Kidney (tissue), 14 donors: Measurements from ENCODE around the gene RNF14. TPM values are rescaled to one million over a fixed set of nuclear protein-coding genes. Genes with fewer than 3 reads are reported as not detected.

Experiments
- DNase-seq, 5 donors: peaks; one replicate each; pipeline ENCODE4 v3.0.0-alpha.2; 2013 to 2020
- FAIRE-seq: peaks from 2 replicates; lab custom pipeline; 2012; peaks lifted over from hg19 to GRCh38; lab: Jason Lieb, UNC
- H3K27ac ChIP-seq, 2 donors: one replicate each; pipeline ENCODE4 v1.7.0; 2013; ENCODE audit warnings: low read depth in 2 of 2, low read length in 2 of 2, inconsistent platforms in 1 of 2
- H3K27me3 ChIP-seq: one replicate; pipeline ENCODE4 v1.7.1; 2013; ENCODE audit warnings: low read length, inconsistent platforms; ENCODE audit not compliant: control insufficient read depth, insufficient read depth
- H3K36me3 ChIP-seq, 3 donors: one replicate each; pipeline versions ENCODE4 v1.7.0 to v1.7.1; 2013; ENCODE audit warnings: low read length in 3 of 3, control low read depth in 1 of 3, inconsistent platforms in 1 of 3; ENCODE audit not compliant: insufficient read depth in 3 of 3, control insufficient read depth in 2 of 3
- H3K4me1 ChIP-seq, 3 donors: one replicate each; pipeline versions ENCODE4 v1.7.0 to v1.7.1; 2013; ENCODE audit warnings: low read length in 3 of 3, inconsistent platforms in 1 of 3, low read depth in 1 of 3; ENCODE audit not compliant: control insufficient read depth in 2 of 3, insufficient read depth in 2 of 3
- H3K4me3 ChIP-seq, 3 donors: one replicate each; pipeline versions ENCODE4 v1.7.0 to v1.8.1; 2013; ENCODE audit warnings: low read length in 3 of 3, control low read depth in 1 of 3, inconsistent platforms in 1 of 3
- H3K9ac ChIP-seq, 3 donors: one replicate each; pipeline versions ENCODE4 v1.7.0 to v1.7.1; 2013; ENCODE audit warnings: low read length in 3 of 3, control low read depth in 1 of 3, inconsistent platforms in 1 of 3
- H3K9me3 ChIP-seq, 3 donors: one replicate each; pipeline versions ENCODE4 v1.7.0 to v1.7.1; 2013; ENCODE audit warnings: low read length in 3 of 3, control low read depth in 1 of 3, inconsistent platforms in 1 of 3; ENCODE audit not compliant: control insufficient read depth in 2 of 3, insufficient read depth in 1 of 3
- CTCF ChIP-seq: IDR thresholded peaks from 3 replicates; pipeline ENCODE4 v1.5.1; 2012; ENCODE audit warnings: mild to moderate bottlenecking, moderate library complexity, borderline replicate concordance; ENCODE audit not compliant: insufficient read depth; ENCODE audit errors: extremely low read depth
- intact Hi-C: fragments of 100-400 bp; cut with DNase I; formaldehyde crosslinking; loops from one replicate; pipeline ENCODE4 v1.11.1; 2022
- polyA plus RNA-seq: library from polyadenylated mRNA; stranded (reverse); fragments of 350-450 nt; fragmentation: Illumina TruSeq; extraction: RNeasy Lipid Tissue Mini Kit (QIAGEN cat#74804); gene quantifications from one replicate; pipeline ENCODE4 v1.2.3, GENCODE V29; 2014; ENCODE audit warnings: low read depth, low replicate concordance; ENCODE audit not compliant: insufficient read depth
- total RNA-seq: library from RNA; stranded (reverse); fragmentation: NEBNext Ultra II Directional; extraction: Animal tissue kit (Norgen Biotek cat#: 25700); gene quantifications from one replicate; pipeline ENCODE4 v1.2.1, GENCODE V29; 2021
- donor health status: control.
- donor health status: control.
- donor health status: control.
- donor health status: control.
- donor health status: control.
- donor health status: DM: yes; HTN: yes; CAD: no.
- donor health status: Normal renal cell carcinoma (clear cell type).

The RNF14 gene
- total and polyA plus RNA-seq, 2 donors from 2014 or later: 53.5 to 69.3 TPM

- Histone ChIP-seq H3K9ac (no peak overlapping the region), H3K9me3 (no peaks in the 10 kb centered on the region), H3K4me3 (no peak overlapping the region), H3K36me3 (peaks cover 8 to 24% (median 22%) of the 10 kb centered on the region in 3 donors), H3K27ac (no peak overlapping the region), H3K4me1 (peaks cover 0 to 5% (median 0%) of the 10 kb centered on the region in 3 donors), H3K27me3 (no peaks in the 10 kb centered on the region)
- DNase-seq: peak in 4 of 5 donors; percentile 64 to 86 (median 76)
- TF ChIP-seq CTCF: peak; percentile 75
- peak; percentile 88 for FAIRE-seq
- intact Hi-C loops: loop anchor here (10.0 kb wide), 1 partner anchor 152 kb away; no protein-coding TSS in a partner anchor
Observed at GRCh38 chr5:141992349-141992963, 23.6 kb downstream of the RNF14 start.

- no peak for FAIRE-seq
- H3K36me3 ChIP-seq: peaks cover 5 to 24% (median 12%) of the 10 kb centered on the region in 3 donors
- intact Hi-C loops: loop anchor here (10.0 kb wide), 1 partner anchor 150 kb away; no protein-coding TSS in a partner anchor
Observed at GRCh38 chr5:141994511-141995136, 25.7 kb downstream of the RNF14 start.

GRCh38 chr5:141995656-141996055 lies 26.8 kb downstream of the RNF14 start:
- TF ChIP-seq CTCF: no peak
- H3K4me1 ChIP-seq: peaks cover 0 to 6% (median 2%) of the 10 kb centered on the region in 3 donors
- H3K27ac ChIP-seq: no peak overlapping the region
- H3K4me3 ChIP-seq: no peak overlapping the region
- no peaks in the 10 kb centered on the region for H3K9me3 ChIP-seq
- peaks cover 5 to 24% (median 13%) of the 10 kb centered on the region in 3 donors for H3K36me3 ChIP-seq
- no peaks in the 10 kb centered on the region for H3K27me3 ChIP-seq
- DNase-seq (peak in 2 of 5 donors; percentile 31 to 58), FAIRE-seq (no peak)
- no peak overlapping the region for H3K9ac ChIP-seq
- intact Hi-C loops: loop anchor here (10.0 kb wide), 1 partner anchor 149 kb away; no protein-coding TSS in a partner anchor

More at GRCh38 chr5:141994511-141995136, 25.7 kb downstream of the RNF14 start:
- H3K4me1 ChIP-seq: peaks cover 0 to 6% (median 2%) of the 10 kb centered on the region in 3 donors
- no peaks in the 10 kb centered on the region for H3K27me3 ChIP-seq
- TF ChIP-seq CTCF: no peak
- H3K4me3 ChIP-seq: no peak overlapping the region
- no peak for DNase-seq
- H3K9me3 ChIP-seq: no peaks in the 10 kb centered on the region
- H3K9ac ChIP-seq: no peak overlapping the region
- no peak overlapping the region for H3K27ac ChIP-seq
